OCI-LY1 (cell line): ENCODE data around the gene GRK5.
A peak's percentile ranks its signal among the peaks of the same experiment; 100 is the strongest.

Experiments
- EZH2 ChIP-seq: fragments of 200-600 bp; sonication (generic), shearing (Covaris generic); IDR thresholded peaks from 2 replicates; pipeline ENCODE4 v1.8.0; 2017; ENCODE audit warnings: borderline replicate concordance, mixed run types, mild to moderate bottlenecking, antibody characterized with exemption, low read length, moderate library complexity, mixed read lengths
- TF ChIP-seq, protein P1 (sequence below): fragments of 200-600 bp; sonication (generic), shearing (Covaris generic); IDR thresholded peaks from 2 replicates; pipeline ENCODE4 v1.5.1; 2017; ENCODE audit warnings: mild to moderate bottlenecking, antibody characterized with exemption, low read length, moderate library complexity, mixed read lengths

DNA sequence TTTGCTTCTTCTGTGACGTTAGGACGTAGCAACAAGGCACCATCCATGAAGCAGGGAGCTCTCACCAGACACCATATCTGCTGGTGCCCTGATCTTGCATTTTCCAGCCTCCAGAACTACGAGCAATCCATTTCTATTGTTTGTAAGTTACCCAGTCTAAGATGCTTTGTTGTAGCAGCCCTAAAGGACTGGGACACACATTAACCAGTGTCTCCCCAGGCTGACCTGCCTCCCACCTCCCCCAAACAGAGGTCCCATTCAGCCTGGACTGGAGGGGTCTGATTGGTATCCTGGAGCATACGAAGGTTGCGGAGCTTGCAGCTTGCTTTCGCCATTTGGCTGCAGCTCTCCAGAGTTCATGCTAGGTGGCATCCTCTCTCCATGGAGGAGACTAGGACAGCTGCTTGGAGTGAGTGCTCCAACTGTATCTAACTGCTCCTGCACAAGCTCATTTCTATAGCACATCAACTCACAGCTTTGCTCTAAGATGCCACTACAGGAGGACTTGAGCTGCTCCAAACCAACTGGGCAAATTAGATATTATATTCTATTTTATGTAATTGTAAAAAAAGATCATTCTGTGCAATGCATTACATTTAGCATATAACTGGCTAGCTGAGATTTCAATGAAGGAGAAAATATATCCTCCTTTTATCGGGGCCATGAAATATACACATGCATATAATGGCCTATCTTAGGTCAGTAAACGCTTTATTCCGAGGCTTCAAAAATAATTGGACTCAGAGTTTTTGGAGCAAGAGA is 8.0 kb upstream of the GRK5 start:
- TF ChIP-seq, protein P1, sequence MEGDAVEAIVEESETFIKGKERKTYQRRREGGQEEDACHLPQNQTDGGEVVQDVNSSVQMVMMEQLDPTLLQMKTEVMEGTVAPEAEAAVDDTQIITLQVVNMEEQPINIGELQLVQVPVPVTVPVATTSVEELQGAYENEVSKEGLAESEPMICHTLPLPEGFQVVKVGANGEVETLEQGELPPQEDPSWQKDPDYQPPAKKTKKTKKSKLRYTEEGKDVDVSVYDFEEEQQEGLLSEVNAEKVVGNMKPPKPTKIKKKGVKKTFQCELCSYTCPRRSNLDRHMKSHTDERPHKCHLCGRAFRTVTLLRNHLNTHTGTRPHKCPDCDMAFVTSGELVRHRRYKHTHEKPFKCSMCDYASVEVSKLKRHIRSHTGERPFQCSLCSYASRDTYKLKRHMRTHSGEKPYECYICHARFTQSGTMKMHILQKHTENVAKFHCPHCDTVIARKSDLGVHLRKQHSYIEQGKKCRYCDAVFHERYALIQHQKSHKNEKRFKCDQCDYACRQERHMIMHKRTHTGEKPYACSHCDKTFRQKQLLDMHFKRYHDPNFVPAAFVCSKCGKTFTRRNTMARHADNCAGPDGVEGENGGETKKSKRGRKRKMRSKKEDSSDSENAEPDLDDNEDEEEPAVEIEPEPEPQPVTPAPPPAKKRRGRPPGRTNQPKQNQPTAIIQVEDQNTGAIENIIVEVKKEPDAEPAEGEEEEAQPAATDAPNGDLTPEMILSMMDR: peak; percentile 61
- TF ChIP-seq EZH2: no peak
